ENCODE data around the gene ACVR1B. TPM values are rescaled to one million over a fixed set of nuclear protein-coding genes. Genes with fewer than 3 reads are reported as not detected.

Gene ACVR1B
- total RNA-seq, 1 donor from 2014 or later = 8.5 TPM

DNA sequence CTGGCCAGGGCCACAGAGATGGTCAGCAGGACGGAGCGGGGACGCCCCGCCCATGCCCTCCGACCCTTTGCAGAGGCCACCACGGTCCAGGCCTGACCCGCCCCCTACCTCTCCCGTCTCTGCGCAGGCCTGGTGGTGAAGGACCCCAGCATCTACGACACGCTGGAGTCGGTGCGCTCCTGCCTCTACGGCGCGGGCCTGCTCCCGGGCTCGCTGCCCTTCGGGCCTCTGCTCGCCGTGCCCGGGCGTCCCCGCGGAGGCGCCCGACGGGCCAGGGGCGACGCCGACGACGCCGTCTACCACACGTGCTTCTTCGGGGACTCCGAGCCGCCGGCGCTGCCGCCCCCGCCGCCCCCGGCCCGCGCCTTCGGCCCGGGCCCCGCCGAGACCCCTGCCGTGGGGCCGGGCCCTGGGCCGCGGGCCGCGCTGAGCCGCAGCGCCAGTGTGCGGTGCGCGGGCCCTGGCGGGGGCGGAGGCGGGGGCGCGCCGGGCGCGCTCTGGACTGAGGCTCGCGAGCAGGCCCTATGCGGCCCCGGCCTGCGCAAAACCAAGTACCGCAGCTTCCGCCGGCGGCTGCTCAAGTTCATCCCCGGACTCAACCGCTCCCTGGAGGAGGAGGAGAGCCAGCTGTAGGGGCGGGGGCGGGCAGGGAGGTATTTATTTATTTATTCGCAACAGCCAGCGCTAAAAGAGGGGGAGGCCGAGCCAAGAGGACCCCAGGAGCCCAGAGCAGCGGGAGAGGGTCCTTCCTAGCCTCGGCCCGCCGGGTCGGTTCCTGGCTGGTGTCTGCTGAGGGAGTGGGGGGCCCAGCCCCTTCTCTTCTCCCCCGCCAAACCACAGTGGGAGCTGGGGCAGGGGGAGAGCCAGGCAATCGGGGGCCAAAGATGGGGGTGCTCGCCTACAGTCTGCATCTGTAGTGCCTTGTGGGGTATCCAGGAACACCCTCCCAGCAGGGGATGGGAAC, 63.4 kb downstream of the ACVR1B start:
- TF ChIP-seq, protein P1, sequence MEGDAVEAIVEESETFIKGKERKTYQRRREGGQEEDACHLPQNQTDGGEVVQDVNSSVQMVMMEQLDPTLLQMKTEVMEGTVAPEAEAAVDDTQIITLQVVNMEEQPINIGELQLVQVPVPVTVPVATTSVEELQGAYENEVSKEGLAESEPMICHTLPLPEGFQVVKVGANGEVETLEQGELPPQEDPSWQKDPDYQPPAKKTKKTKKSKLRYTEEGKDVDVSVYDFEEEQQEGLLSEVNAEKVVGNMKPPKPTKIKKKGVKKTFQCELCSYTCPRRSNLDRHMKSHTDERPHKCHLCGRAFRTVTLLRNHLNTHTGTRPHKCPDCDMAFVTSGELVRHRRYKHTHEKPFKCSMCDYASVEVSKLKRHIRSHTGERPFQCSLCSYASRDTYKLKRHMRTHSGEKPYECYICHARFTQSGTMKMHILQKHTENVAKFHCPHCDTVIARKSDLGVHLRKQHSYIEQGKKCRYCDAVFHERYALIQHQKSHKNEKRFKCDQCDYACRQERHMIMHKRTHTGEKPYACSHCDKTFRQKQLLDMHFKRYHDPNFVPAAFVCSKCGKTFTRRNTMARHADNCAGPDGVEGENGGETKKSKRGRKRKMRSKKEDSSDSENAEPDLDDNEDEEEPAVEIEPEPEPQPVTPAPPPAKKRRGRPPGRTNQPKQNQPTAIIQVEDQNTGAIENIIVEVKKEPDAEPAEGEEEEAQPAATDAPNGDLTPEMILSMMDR (IDR thresholded peaks at IDR 0.05; ENCODE audit: borderline replicate concordance) = no peak
- H3K4me3 ChIP-seq = no peak overlapping the region
- intact Hi-C loops (cut with micrococcal nuclease) = no loop called here
- no peaks in the 10 kb centered on the region for H3K9me3 ChIP-seq (replicated peaks)
- H3K27ac ChIP-seq (replicated peaks) = no peak overlapping the region
- H3K4me1 ChIP-seq = peaks cover 22% of the 10 kb centered on the region
- no peak for DNase-seq
- no peaks in the 10 kb centered on the region for H3K27me3 ChIP-seq (ENCODE audit: low read depth)
- peaks cover 31% of the 10 kb centered on the region for H3K36me3 ChIP-seq

DNA sequence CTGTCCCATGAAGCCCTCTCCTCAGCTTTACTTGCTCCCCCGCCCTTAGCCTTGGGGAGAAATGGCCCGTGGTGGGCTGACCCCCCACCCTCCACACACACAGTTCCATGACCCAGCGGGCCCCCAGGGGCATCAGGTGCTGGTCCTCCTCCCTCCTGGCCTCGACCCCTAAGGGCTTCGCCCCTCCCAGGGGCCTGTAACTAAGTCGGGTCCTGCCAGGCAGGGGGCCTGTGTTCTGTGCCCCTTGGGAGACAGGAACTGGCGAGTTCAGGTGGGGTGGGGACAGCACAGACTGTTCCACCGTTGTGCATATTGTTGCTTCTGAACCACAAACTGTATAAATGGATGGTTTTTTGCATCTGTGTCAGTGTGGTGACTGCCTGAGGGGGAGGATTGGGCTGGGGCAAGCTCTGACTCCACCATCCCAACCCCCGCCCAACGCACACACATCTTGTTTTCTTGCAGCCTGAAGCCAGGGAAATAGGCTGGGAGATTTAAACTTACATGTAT, 64.1 kb downstream of the ACVR1B start:
- intact Hi-C loops (cut with micrococcal nuclease) = no loop called here
- Histone ChIP-seq H3K9me3 (replicated peaks) (no peaks in the 10 kb centered on the region), H3K27ac (replicated peaks) (no peak overlapping the region), H3K27me3 (ENCODE audit: low read depth) (no peaks in the 10 kb centered on the region), H3K4me3 (no peak overlapping the region), H3K4me1 (peaks cover 17% of the 10 kb centered on the region), H3K36me3 (peaks cover 31% of the 10 kb centered on the region)
- TF ChIP-seq, protein P1 (IDR thresholded peaks at IDR 0.05; ENCODE audit: borderline replicate concordance) = no peak
- no peak for DNase-seq

DNA sequence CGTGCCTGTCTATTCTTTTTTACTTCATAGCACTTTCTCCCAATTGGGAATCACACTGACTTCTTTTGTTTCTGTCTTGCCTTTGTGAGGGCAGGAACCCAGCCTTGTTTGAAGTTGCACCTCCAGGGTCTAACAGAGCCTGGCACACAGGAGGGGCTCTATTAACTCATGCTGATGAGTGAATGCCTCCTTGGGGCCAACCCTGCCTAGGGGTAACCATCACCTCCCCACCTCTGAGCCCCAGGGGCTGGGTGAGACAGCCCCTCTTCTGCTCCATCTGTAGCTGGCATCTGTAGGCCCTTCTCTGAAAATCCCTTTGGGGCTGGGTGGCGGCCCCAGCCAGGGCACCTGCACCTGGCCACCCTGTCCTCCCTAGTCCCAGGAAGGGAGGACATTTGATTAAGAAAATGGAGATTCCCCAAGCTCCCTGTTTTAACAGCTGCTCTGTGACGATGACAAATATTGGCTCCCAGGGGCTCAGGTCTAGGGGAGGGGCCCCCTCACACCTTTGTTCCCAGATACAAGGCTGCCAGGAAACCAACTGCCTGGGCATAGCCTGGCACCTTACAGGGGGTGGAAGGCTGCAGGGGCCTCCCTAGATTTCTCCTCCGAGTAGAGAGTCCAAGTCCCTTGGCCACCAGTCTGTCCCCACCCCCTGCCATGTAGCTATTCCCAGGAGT, 67.1 kb downstream of the ACVR1B start:
- no peak for DNase-seq
- Histone ChIP-seq H3K4me3 (no peak overlapping the region), H3K27me3 (ENCODE audit: low read depth) (no peaks in the 10 kb centered on the region), H3K27ac (replicated peaks) (no peak overlapping the region), H3K4me1 (peaks cover 16% of the 10 kb centered on the region), H3K9me3 (replicated peaks) (no peaks in the 10 kb centered on the region), H3K36me3 (peaks cover 11% of the 10 kb centered on the region)
- intact Hi-C loops (cut with micrococcal nuclease) = no loop called here
- TF ChIP-seq, protein P1 (IDR thresholded peaks at IDR 0.05; ENCODE audit: borderline replicate concordance) = no peak

DNA sequence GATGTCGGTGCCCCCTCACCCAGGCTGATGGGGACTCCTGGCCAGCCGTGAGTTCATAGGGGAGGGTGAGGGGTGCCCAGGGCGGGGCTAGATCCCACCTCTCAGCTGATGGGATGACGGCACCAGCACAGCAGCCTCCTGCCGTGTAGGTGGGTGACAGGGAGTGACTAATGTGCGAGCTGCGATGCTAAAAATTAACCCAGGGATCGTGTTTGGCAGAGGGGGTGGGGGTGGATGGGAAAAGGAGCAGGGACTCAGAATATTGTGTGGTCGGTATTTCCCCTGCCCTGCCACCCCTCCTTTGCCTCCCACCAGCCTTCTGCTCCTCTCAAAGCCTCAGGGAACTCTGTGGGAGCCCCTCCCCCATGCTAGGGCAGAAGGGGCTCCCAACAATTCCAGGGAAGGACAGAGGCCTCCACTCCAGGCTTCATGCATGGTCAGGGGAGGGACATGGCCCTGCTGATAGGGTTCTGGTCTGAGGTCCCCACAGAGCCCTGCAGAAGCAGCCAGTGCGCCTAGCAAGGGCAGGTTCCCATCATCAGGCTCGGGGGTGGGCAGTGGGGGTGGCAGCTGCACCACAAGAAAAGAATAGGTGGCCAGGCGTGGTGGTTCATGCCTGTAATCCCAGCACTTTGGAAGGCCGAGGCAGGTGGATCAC, 67.7 kb downstream of the ACVR1B start:
- intact Hi-C loops (cut with micrococcal nuclease) = no loop called here

More for the DNA sequence above, 67.7 kb downstream of the ACVR1B start:
- Histone ChIP-seq H3K27ac (replicated peaks) (no peak overlapping the region), H3K27me3 (ENCODE audit: low read depth) (no peaks in the 10 kb centered on the region), H3K4me3 (no peak overlapping the region), H3K4me1 (peaks cover 21% of the 10 kb centered on the region), H3K36me3 (peaks cover 4% of the 10 kb centered on the region), H3K9me3 (replicated peaks) (no peaks in the 10 kb centered on the region)
- TF ChIP-seq, protein P1 (IDR thresholded peaks at IDR 0.05; ENCODE audit: borderline replicate concordance) = no peak
- no peak for DNase-seq

All from left ventricle myocardium inferior (tissue), 1 donor.